Measurements from ENCODE around the gene CALM1.
A peak's percentile ranks its signal among the peaks of the same experiment; 100 is the strongest.

Gene CALM1

GRCh38 chr14:90361865-90362557 lies 34.8 kb upstream of the CALM1 start:
- no peak for ATAC-seq
- no peak for TF ChIP-seq ISL1 (CRISPR knock-in tag; IDR thresholded peaks at IDR 0.05)
- no peak for TF ChIP-seq SNAI2 (CRISPR knock-in tag; IDR thresholded peaks at IDR 0.05)
- no peak for TF ChIP-seq ZNF565 (CRISPR knock-in tag; conservative IDR thresholded peaks at IDR 0.05; ENCODE audit: low read depth)
- no peak for TF ChIP-seq ZNF8 (CRISPR knock-in tag; IDR thresholded peaks at IDR 0.05)
- TF ChIP-seq TSHZ2 (CRISPR knock-in tag; IDR thresholded peaks at IDR 0.05): no peak
- no peak for TF ChIP-seq CSDC2 (CRISPR knock-in tag; IDR thresholded peaks at IDR 0.05)
- no peak for TF ChIP-seq POU6F1 (CRISPR knock-in tag; IDR thresholded peaks at IDR 0.05; ENCODE audit: borderline replicate concordance, low read depth)
- no peak for TF ChIP-seq BACH2 (CRISPR knock-in tag; IDR thresholded peaks at IDR 0.05; ENCODE audit: borderline replicate concordance)
- no peak for TF ChIP-seq PATZ1 (CRISPR knock-in tag; IDR thresholded peaks at IDR 0.05; ENCODE audit: borderline replicate concordance)
- no peak for TF ChIP-seq TOX (CRISPR knock-in tag; IDR thresholded peaks at IDR 0.05; ENCODE audit: borderline replicate concordance)
- TF ChIP-seq CREB5 (CRISPR knock-in tag; IDR thresholded peaks at IDR 0.05; ENCODE audit: low read depth): no peak
- TF ChIP-seq TCF4 (CRISPR knock-in tag; IDR thresholded peaks at IDR 0.05; ENCODE audit: borderline replicate concordance): no peak
- TF ChIP-seq ZFP3 (CRISPR knock-in tag; IDR thresholded peaks at IDR 0.05): no peak
- TF ChIP-seq GLIS3 (CRISPR knock-in tag; IDR thresholded peaks at IDR 0.05): no peak
- no peak for TF ChIP-seq PPARA (CRISPR knock-in tag; IDR thresholded peaks at IDR 0.05; ENCODE audit: borderline replicate concordance)
- TF ChIP-seq ZC3H10 (CRISPR knock-in tag; IDR thresholded peaks at IDR 0.05): no peak

- no peak for ATAC-seq
- no peak for TF ChIP-seq ISL1 (CRISPR knock-in tag; IDR thresholded peaks at IDR 0.05)
These were observed 34.3 kb upstream of the CALM1 start for GRCh38 chr14:90362558-90362896.

GRCh38 chr14:90368946-90369721 lies 27.7 kb upstream of the CALM1 start:
- ATAC-seq: peak; percentile 66

More at GRCh38 chr14:90368946-90369721, 27.7 kb upstream of the CALM1 start:
- TF ChIP-seq ZFP3 (CRISPR knock-in tag; IDR thresholded peaks at IDR 0.05) (no peak), ZNF8 (CRISPR knock-in tag; IDR thresholded peaks at IDR 0.05) (no peak), PPARA (CRISPR knock-in tag; IDR thresholded peaks at IDR 0.05; ENCODE audit: borderline replicate concordance) (no peak), ZC3H10 (CRISPR knock-in tag; IDR thresholded peaks at IDR 0.05) (no peak), ISL1 (CRISPR knock-in tag; IDR thresholded peaks at IDR 0.05) (no peak), CSDC2 (CRISPR knock-in tag; IDR thresholded peaks at IDR 0.05) (no peak), ZFP30 (CRISPR knock-in tag; IDR thresholded peaks at IDR 0.05) (no peak), TCF4 (CRISPR knock-in tag; IDR thresholded peaks at IDR 0.05; ENCODE audit: borderline replicate concordance) (no peak), BACH2 (CRISPR knock-in tag; IDR thresholded peaks at IDR 0.05; ENCODE audit: borderline replicate concordance) (no peak), POU6F1 (CRISPR knock-in tag; IDR thresholded peaks at IDR 0.05; ENCODE audit: borderline replicate concordance, low read depth) (no peak), PATZ1 (CRISPR knock-in tag; IDR thresholded peaks at IDR 0.05; ENCODE audit: borderline replicate concordance) (no peak), SNAI2 (CRISPR knock-in tag; IDR thresholded peaks at IDR 0.05) (no peak), TSHZ2 (CRISPR knock-in tag; IDR thresholded peaks at IDR 0.05) (no peak), RARB (CRISPR knock-in tag; IDR thresholded peaks at IDR 0.05) (no peak)
